Measurements from ENCODE around the gene CELSR1.

CELSR1 gene

GRCh38 chr22:46337870-46338269, 199.6 kb downstream of the CELSR1 start:
- no peaks in the 10 kb centered on the region for H3K27me3 ChIP-seq (ENCODE audit: insufficient read depth, poor library complexity, severe bottlenecking)
- DNase-seq (ENCODE audit: low read depth in 1 of 2, low spot score in 1 of 2) = no peak
- no peak for TF ChIP-seq CTCF (IDR thresholded peaks at IDR 0.05; ENCODE audit: insufficient read depth, low read length)
- TF ChIP-seq, protein P1, sequence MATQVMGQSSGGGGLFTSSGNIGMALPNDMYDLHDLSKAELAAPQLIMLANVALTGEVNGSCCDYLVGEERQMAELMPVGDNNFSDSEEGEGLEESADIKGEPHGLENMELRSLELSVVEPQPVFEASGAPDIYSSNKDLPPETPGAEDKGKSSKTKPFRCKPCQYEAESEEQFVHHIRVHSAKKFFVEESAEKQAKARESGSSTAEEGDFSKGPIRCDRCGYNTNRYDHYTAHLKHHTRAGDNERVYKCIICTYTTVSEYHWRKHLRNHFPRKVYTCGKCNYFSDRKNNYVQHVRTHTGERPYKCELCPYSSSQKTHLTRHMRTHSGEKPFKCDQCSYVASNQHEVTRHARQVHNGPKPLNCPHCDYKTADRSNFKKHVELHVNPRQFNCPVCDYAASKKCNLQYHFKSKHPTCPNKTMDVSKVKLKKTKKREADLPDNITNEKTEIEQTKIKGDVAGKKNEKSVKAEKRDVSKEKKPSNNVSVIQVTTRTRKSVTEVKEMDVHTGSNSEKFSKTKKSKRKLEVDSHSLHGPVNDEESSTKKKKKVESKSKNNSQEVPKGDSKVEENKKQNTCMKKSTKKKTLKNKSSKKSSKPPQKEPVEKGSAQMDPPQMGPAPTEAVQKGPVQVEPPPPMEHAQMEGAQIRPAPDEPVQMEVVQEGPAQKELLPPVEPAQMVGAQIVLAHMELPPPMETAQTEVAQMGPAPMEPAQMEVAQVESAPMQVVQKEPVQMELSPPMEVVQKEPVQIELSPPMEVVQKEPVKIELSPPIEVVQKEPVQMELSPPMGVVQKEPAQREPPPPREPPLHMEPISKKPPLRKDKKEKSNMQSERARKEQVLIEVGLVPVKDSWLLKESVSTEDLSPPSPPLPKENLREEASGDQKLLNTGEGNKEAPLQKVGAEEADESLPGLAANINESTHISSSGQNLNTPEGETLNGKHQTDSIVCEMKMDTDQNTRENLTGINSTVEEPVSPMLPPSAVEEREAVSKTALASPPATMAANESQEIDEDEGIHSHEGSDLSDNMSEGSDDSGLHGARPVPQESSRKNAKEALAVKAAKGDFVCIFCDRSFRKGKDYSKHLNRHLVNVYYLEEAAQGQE (IDR thresholded peaks at IDR 0.05; ENCODE audit: insufficient replicate concordance, low read depth) = peak; percentile 82
- no peak overlapping the region for H3K4me3 ChIP-seq (replicated peaks; ENCODE audit: insufficient read depth, low read length)
- no peak overlapping the region for H3K27ac ChIP-seq (replicated peaks)

DNA sequence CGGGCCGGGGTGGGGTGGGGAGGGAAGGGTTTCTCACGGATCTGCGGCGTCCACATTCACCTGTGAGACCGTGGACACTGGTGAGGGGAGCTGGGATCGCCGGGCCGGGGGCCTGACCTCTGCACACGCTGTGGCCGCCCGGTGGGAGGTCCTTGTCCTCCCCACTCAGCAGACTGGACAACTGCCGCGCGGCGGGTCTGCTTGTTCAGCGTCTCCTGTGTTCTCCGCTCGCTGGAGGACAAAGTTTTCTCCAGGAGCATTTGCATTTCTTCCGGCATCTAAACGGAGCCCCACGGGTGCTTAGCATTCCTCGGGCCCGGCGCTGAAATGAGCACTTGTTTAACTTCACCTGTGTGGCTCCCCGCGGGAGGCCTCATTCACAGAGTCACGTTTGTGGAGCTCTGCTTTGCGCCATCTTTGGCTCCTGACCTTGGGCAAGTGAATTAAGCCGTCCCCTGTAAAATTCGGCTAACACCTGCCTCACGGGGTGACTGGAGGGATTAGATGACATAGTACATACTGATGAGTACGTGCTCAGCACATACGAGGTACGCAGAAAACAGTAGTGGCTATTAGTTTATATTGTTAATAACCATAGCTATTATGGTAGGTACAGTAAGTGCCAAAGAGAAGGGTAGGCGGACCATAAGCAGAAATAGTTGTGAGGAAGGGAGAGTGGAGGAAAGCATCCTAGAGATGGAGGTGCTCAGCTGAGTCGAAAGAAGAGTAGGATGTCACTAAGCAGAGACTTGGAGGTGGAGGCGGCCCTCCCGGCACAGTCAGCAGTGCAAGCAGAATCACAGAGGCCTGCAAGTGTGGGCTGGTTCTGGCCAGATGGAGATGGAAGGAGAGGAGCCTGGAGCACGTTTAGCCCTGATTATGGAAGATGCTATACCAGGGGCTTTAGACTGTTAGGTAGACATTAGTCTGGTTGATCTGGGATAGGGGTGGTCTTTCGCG, 201.0 kb downstream of the CELSR1 start:
- TF ChIP-seq SPI1 (IDR thresholded peaks at IDR 0.05; ENCODE audit: borderline replicate concordance, low read depth) (no peak), GABPA (IDR thresholded peaks at IDR 0.05; ENCODE audit: low read depth) (no peak), CTCF (IDR thresholded peaks at IDR 0.05; ENCODE audit: insufficient read depth, low read length) (no peak), POLR2AphosphoS5 (IDR thresholded peaks at IDR 0.05; ENCODE audit: low read depth) (no peak)
- TF ChIP-seq, protein P1 (IDR thresholded peaks at IDR 0.05; ENCODE audit: insufficient replicate concordance, low read depth) = no peak
- peak overlapping the region; percentile 82 for H3K27ac ChIP-seq (replicated peaks)
- H3K4me3 ChIP-seq (replicated peaks; ENCODE audit: insufficient read depth, low read length) = peak overlapping the region; percentile 96
- H3K27me3 ChIP-seq (ENCODE audit: insufficient read depth, poor library complexity, severe bottlenecking) = no peaks in the 10 kb centered on the region
- peak in 1 of 2 experiments; percentile 22 for DNase-seq (ENCODE audit: low read depth in 1 of 2, low spot score in 1 of 2)

- peak; percentile 82 to 91 for DNase-seq (ENCODE audit: low read depth in 1 of 2, low spot score in 1 of 2)
- Histone ChIP-seq H3K4me3 (replicated peaks; ENCODE audit: insufficient read depth, low read length) (peak within 1 kb of the TSS; percentile 96), H3K27ac (replicated peaks) (peak within 1 kb of the TSS; percentile 82), H3K27me3 (ENCODE audit: insufficient read depth, poor library complexity, severe bottlenecking) (no peaks in the 10 kb centered on the region)
- TF ChIP-seq GABPA (IDR thresholded peaks at IDR 0.05; ENCODE audit: low read depth) (peak; percentile 98), CTCF (IDR thresholded peaks at IDR 0.05; ENCODE audit: insufficient read depth, low read length) (no peak), POLR2AphosphoS5 (IDR thresholded peaks at IDR 0.05; ENCODE audit: low read depth) (peak; percentile 75)
These were observed 202.0 kb downstream of the CELSR1 start, which contains the start of gene TRMU for GRCh38 chr22:46335201-46336118. TSS of gene TRMU (plus strand) at chr22:46335714. CDS start at chr22:46335765, 51 bp downstream.
